HG03354 (cell line): ENCODE results near the gene NLRX1.
A peak's percentile ranks its signal among the peaks of the same experiment; 100 is the strongest.
"Not testable (repeated sequence)": the region's sequence is repeated elsewhere in the genome, so short reads cannot be mapped to it uniquely, and the experiment has no call there.

Source experiments
- ATAC-seq: cut with Tn5 transposase; IDR thresholded peaks from one replicate; pipeline ENCODE4 v1.9.1; 2021; ENCODE audit warnings: mild to moderate bottlenecking; ENCODE audit not compliant: unreplicated experiment, poor library complexity, severe bottlenecking

The NLRX1 gene

DNA sequence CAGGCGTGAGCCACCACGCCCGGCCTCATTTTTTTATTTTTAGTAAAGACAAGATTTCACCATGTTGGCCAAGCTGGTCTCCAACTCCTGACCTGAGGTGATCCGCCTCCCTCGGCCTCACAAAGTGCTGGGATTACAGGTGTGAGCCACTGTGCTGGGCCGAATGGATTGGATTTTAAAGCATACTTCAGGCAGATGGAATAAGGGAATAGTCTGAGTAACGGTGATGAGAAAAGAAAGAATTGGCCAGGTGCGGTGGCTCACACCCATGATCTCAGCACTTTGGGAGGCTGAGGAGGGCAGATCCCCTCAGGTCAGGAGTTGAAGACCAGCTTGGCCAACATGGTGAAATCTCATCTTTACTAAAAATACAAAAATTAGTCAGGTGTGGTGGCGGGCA lies 35.5 kb downstream of the NLRX1 start:
- no peak for ATAC-seq

DNA sequence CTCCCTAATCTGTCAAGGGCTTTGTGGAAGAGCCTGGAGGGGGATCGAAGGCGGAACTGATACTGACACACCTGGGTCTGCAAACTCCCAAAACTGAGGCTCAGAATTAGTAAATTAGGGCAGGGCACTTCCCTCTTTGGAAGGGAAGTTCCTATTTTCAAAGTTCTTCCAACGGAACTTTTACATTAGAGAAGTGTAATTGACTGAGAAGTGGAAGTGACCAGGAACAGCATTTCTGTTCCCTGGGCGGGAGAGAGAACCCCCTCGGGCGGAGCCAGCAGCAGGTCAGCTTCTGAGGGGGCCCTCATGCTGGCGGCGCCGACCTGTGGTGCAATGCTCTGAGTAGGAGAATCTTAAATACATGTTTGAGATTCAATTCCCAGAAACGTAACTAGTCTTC lies 36.6 kb downstream of the NLRX1 start:
- no peak for ATAC-seq

GRCh38 chr11:119205574-119206510 lies 37.3 kb downstream of the NLRX1 start, which contains the start of gene CBL:
Gene CBL, plus strand, starts transcription at chr11:119206339. Its CDS starts 79 bp downstream, at chr11:119206418.
- ATAC-seq, result peak; percentile 81

DNA sequence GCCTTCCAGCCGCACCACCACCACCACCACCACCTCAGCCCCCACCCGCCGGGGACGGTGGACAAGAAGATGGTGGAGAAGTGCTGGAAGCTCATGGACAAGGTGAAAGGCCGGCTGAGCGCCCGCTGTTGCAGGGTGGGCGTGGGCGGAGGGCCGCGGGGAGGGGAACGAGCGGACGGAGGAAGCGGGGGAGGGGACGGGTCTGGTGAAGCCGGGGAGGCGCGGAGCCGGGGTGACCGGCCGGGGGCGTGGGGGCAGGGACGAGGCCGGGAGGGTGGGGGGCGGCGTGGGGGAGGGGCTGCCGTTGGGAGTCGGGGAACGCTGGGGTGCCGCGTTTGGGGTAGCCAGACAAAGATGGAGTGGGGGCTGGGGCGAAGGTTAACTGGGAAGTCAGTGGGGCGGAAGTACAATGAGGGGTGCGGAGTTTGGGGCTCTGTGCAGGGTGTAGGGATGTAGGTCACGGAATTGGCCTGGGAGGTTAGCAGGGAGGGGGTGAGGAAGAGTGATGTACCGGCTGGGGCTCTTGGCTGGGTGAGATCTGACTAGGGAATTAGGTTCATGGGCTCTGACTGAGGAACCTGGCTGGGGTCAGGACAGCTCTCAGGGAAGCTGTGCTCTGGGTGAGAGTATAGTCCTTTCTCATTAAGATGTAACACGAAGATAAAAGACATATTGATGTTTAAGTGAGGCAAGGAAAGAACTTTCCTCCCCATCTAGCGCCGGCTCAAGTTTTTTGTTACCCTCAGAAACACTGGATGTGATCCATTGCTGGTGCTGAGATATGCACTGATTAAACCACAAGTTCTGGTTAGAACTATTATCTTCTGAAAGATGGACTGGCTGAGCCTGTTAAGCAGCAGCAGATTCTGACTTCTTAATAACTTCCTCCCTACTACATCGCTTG lies 38.2 kb downstream of the NLRX1 start:
- peak; percentile 28 for ATAC-seq

GRCh38 chr11:119207415-119207960 lies 39.0 kb downstream of the NLRX1 start:
- ATAC-seq, result no peak

DNA sequence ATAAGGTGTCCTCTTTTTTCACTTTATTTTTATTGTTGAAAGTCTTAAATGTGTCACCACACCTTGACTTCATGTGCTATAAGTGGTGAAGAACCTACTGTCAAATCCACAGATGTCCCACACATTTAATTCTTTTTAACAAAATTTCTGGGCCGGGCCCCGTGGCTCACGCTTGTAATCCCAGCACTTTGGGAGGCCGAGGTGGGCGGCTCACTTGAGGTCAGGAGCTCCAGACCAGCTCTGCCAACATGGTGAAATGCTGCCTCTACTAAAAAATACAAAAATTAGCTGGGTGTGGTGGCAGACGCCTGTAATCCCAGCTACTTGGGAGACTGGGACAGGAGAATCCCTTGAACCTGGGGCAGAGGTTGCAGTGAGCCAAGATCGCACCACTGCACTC lies 40.7 kb downstream of the NLRX1 start:
- no peak for ATAC-seq

GRCh38 chr11:119210050-119210449 lies 41.5 kb downstream of the NLRX1 start:
- ATAC-seq, result no peak

GRCh38 chr11:119218141-119218878 lies 49.8 kb downstream of the NLRX1 start:
- no peak for ATAC-seq

GRCh38 chr11:119222308-119222707 lies 53.8 kb downstream of the NLRX1 start:
- no peak for ATAC-seq

DNA sequence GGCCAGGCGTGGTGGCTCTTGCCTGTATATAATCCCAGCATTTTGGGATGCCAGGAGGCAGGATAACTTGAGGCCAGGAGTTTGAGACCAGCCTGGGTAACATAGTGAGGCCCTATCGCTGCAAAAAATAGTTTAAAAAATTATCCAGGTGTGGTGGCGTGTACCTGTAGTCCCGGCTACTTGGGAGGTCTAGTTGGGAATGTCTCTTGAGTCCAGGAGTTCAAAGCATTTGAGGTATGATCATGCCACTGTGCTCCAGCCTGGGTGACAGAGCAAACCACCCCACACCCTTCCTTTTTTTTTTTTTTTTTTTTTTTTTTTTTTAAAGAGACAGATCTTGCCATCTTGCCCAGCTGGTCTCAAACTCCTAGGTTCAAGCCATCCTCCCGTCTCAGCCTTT lies 54.4 kb downstream of the NLRX1 start:
- no peak for ATAC-seq

GRCh38 chr11:119223856-119224255 lies 55.3 kb downstream of the NLRX1 start:
- ATAC-seq, result no peak

GRCh38 chr11:119228535-119229287 lies 60.2 kb downstream of the NLRX1 start:
- ATAC-seq, result not testable (repeated sequence)

GRCh38 chr11:119229288-119229672 lies 60.8 kb downstream of the NLRX1 start:
- no peak for ATAC-seq

GRCh38 chr11:119229741-119230140 lies 61.2 kb downstream of the NLRX1 start:
- no peak for ATAC-seq
